Right lobe of liver (tissue), 4 donors: ENCODE measurements around the gene CFI.

ENCODE experiments used
- POLR2A ChIP-seq: fragments of 450-650 bp; IDR thresholded peaks from one replicate; pipeline ENCODE4 v1.6.1; 2017; ENCODE audit warnings: antibody characterized with exemption, mild to moderate bottlenecking
- TF ChIP-seq, protein P1 (sequence below), 4 donors: fragments of 200-600 bp in 3 of 4; fragments of 450-650 bp in 1 of 4; IDR thresholded peaks; one replicate each; pipeline versions ENCODE4 v1.5.1 to v1.8.0; 2016 to 2022; ENCODE audit warnings: antibody characterized with exemption in 4 of 4, mild to moderate bottlenecking in 2 of 4
- donor health status: DM: no; HTN: no; CAD: no.
- donor health status: DM: no; HTN: no; CAD: no.
- donor health status: DM: no; HTN: yes; CAD: no.

DNA sequence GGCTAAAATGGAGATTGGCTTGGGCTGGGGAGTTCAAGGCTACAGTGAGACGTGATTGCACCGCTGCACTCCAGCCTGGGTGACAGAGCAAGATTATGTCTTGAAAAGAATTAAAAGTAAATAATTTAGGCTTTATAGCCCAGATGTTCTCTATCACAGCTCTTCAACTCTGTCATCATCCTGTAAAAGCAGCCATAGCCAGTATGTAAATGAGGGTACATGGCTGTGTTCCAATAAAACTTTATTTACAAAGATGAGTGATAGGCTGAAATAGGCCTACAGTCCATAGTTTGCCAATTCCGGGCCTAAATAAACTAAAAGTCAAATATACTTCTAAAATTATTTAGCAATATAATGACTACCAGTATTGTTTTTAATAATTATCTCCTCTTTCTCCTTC lies 35.2 kb upstream of the CFI start:
- TF ChIP-seq, protein P1, sequence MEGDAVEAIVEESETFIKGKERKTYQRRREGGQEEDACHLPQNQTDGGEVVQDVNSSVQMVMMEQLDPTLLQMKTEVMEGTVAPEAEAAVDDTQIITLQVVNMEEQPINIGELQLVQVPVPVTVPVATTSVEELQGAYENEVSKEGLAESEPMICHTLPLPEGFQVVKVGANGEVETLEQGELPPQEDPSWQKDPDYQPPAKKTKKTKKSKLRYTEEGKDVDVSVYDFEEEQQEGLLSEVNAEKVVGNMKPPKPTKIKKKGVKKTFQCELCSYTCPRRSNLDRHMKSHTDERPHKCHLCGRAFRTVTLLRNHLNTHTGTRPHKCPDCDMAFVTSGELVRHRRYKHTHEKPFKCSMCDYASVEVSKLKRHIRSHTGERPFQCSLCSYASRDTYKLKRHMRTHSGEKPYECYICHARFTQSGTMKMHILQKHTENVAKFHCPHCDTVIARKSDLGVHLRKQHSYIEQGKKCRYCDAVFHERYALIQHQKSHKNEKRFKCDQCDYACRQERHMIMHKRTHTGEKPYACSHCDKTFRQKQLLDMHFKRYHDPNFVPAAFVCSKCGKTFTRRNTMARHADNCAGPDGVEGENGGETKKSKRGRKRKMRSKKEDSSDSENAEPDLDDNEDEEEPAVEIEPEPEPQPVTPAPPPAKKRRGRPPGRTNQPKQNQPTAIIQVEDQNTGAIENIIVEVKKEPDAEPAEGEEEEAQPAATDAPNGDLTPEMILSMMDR (IDR thresholded peaks at IDR 0.05) = no peak
- no peak for TF ChIP-seq POLR2A
